BLaER1 treated with 17β-estradiol and CSF1 and Interleukin-3, amounts not matched to agents 10 nM and 100 nM (cell line): ENCODE measurements around the gene STAU1.

Source experiments
- H3K27ac ChIP-seq, 11 experiments: shearing (Covaris generic); formaldehyde crosslinking; 2 replicates each; pipeline ENCODE4 v1.8.1; 2022
- H3K27me3 ChIP-seq, 11 experiments: shearing (Covaris generic); formaldehyde crosslinking; 2 replicates each; pipeline ENCODE4 v1.8.1; 2022
- H3K36me3 ChIP-seq, 11 experiments: shearing (Covaris generic); formaldehyde crosslinking; 2 replicates each; pipeline ENCODE4 v1.8.1; 2022
- H3K4me1 ChIP-seq, 10 experiments: shearing (Covaris generic); formaldehyde crosslinking; 2 replicates each; pipeline ENCODE4 v1.8.1; 2022
- H3K4me2 ChIP-seq, 11 experiments: shearing (Covaris generic); formaldehyde crosslinking; 2 replicates each; pipeline ENCODE4 v1.8.1; 2022
- H3K4me3 ChIP-seq, 10 experiments: shearing (Covaris generic); formaldehyde crosslinking; 2 replicates each; pipeline ENCODE4 v1.8.1; 2022
- H3K9ac ChIP-seq, 11 experiments: shearing (Covaris generic); formaldehyde crosslinking; 2 replicates each; pipeline ENCODE4 v1.8.1; 2022
- H3K9me3 ChIP-seq, 11 experiments: shearing (Covaris generic); formaldehyde crosslinking; replicated peaks in 1 of 11; 2 replicates each; pipeline ENCODE4 v1.8.1; 2022
- H4K20me1 ChIP-seq, 11 experiments: shearing (Covaris generic); formaldehyde crosslinking; 2 replicates each; pipeline ENCODE4 v1.8.1; 2022
- Cebpa-rat ChIP-seq, 11 experiments: shearing (Covaris generic); IDR thresholded peaks; 2 replicates each; pipeline ENCODE4 v1.8.1; 2022

The STAU1 gene

GRCh38 chr20:49133571-49133970 lies 54.6 kb downstream of the STAU1 start:
- Histone ChIP-seq H3K4me1 (no peaks in the 10 kb centered on the region; a peak in 2 of 20 replicates), H3K4me2 (no peak overlapping the region), H4K20me1 (peaks cover 16 to 96% (median 74%) of the 10 kb centered on the region in 11 experiments; a peak in 19 of 22 replicates), H3K36me3 (peaks cover 68 to 100% (median 87%) of the 10 kb centered on the region in 11 experiments), H3K9me3 (no peaks in the 10 kb centered on the region), H3K4me3 (no peak overlapping the region), H3K9ac (peak overlapping the region in 3 of 11 experiments; percentile 3 to 38 (median 5); a peak in 2 of 22 replicates), H3K27me3 (no peaks in the 10 kb centered on the region), H3K27ac (no peak overlapping the region)
- no peak for TF ChIP-seq Cebpa-rat (IDR thresholded peaks at IDR 0.05)

GRCh38 chr20:49132995-49133478 lies 55.1 kb downstream of the STAU1 start:
- Histone ChIP-seq H3K36me3 (peaks cover 68 to 100% (median 87%) of the 10 kb centered on the region in 11 experiments), H3K27ac (no peak overlapping the region), H3K4me3 (no peak overlapping the region), H3K27me3 (no peaks in the 10 kb centered on the region), H3K4me1 (no peaks in the 10 kb centered on the region; a peak in 2 of 20 replicates), H3K9ac (peak overlapping the region in 3 of 11 experiments; percentile 3 to 38 (median 5); a peak in 2 of 22 replicates), H3K4me2 (no peak overlapping the region), H3K9me3 (no peaks in the 10 kb centered on the region), H4K20me1 (peaks cover 16 to 95% (median 70%) of the 10 kb centered on the region in 11 experiments; a peak in 19 of 22 replicates)
- TF ChIP-seq Cebpa-rat (IDR thresholded peaks at IDR 0.05), result no peak

- no peak overlapping the region for H3K4me2 ChIP-seq
- peaks cover 0 to 45% (median 17%) of the 10 kb centered on the region in 11 experiments; a peak in 12 of 22 replicates for H4K20me1 ChIP-seq
- H3K9ac ChIP-seq, result no peak overlapping the region
- H3K9me3 ChIP-seq, result no peaks in the 10 kb centered on the region
- H3K4me3 ChIP-seq, result no peak overlapping the region
- no peaks in the 10 kb centered on the region for H3K4me1 ChIP-seq
- H3K27ac ChIP-seq, result no peak overlapping the region
- H3K27me3 ChIP-seq, result no peaks in the 10 kb centered on the region
- no peak for TF ChIP-seq Cebpa-rat (IDR thresholded peaks at IDR 0.05)
- peaks cover 83 to 100% (median 92%) of the 10 kb centered on the region in 11 experiments for H3K36me3 ChIP-seq
Observed at GRCh38 chr20:49123982-49124381, 64.2 kb downstream of the STAU1 start.

DNA sequence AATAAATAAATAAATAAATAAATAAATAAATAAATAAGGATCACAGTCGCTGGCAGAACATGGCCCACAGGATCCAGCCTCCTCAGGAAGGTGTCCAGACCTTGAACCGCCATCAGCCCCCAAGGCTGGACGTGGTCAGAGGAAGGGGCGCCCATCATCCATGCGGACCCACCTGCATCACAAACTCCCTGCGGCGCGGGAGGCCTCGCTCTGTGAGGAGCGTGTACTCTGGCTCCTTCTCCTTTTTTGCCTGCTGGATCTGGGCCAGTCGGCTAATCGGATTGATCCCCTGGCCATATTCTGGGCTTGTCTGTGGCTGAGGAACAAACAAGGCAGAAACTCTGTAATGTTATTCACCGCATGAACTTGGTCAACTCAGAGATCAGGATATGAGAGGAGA lies 65.2 kb downstream of the STAU1 start:
- TF ChIP-seq Cebpa-rat (IDR thresholded peaks at IDR 0.05), result no peak
- Histone ChIP-seq H3K36me3 (peaks cover 87 to 100% (median 96%) of the 10 kb centered on the region in 11 experiments), H3K27ac (no peak overlapping the region)

DNA sequence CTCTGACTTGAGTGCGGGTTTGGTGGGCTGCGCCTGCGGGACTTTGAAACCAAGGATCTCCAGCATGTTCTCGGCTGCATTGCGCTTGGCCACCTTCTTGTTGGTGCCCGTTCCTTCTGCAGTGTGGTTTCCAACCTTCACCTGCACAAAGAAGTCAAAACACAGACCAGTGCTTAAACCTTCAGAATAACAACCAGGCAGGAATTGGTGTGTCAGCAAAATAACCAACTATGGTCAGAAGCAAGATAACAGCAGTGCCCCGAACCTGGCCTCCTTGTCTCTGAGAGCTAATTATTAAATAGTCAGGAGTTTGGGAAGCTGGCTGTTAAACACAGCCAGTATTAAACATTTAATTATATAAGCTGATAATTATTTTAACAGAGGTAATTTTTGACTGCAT lies 68.1 kb downstream of the STAU1 start:
- H3K27ac ChIP-seq, result no peak overlapping the region
- peaks cover 98 to 100% (median 99%) of the 10 kb centered on the region in 11 experiments for H3K36me3 ChIP-seq
- H3K4me2 ChIP-seq, result no peak overlapping the region
- TF ChIP-seq Cebpa-rat (IDR thresholded peaks at IDR 0.05), result no peak
- H3K27me3 ChIP-seq, result no peaks in the 10 kb centered on the region
- H3K4me1 ChIP-seq, result no peaks in the 10 kb centered on the region
- H3K9ac ChIP-seq, result no peak overlapping the region
- H3K9me3 ChIP-seq, result no peaks in the 10 kb centered on the region
- peaks cover 0 to 74% (median 35%) of the 10 kb centered on the region in 11 experiments; a peak in 15 of 22 replicates for H4K20me1 ChIP-seq
- H3K4me3 ChIP-seq, result no peak overlapping the region

More for the DNA sequence above, 65.2 kb downstream of the STAU1 start:
- no peak overlapping the region for H3K9ac ChIP-seq
- no peaks in the 10 kb centered on the region for H3K27me3 ChIP-seq
- peaks cover 0 to 50% (median 14%) of the 10 kb centered on the region in 11 experiments; a peak in 13 of 22 replicates for H4K20me1 ChIP-seq
- H3K9me3 ChIP-seq, result no peaks in the 10 kb centered on the region
- H3K4me2 ChIP-seq, result no peak overlapping the region
- no peak overlapping the region for H3K4me3 ChIP-seq
- H3K4me1 ChIP-seq, result no peaks in the 10 kb centered on the region

DNA sequence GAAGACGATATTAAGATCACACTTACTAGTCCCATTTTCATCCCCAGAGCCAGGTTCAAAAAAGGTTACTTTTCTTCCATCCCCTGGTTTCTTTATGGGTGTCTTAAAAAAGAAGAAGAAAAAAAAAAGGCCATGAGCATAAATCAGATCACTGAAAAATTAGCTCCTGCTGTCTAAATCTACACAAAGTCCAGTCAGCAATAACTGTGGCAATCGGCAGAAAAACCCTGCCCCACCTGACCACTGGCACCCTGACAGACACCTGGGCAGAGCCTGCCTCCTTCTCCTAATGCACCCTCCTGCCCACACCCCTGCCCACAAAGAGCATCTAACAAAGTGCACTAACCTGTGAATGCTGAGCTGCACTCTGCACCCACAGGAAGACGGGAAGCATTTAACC lies 69.8 kb downstream of the STAU1 start:
- Histone ChIP-seq H3K36me3 (peaks cover 99 to 100% (median 99%) of the 10 kb centered on the region in 11 experiments), H3K27me3 (no peaks in the 10 kb centered on the region)
- no peak for TF ChIP-seq Cebpa-rat (IDR thresholded peaks at IDR 0.05)

DNA sequence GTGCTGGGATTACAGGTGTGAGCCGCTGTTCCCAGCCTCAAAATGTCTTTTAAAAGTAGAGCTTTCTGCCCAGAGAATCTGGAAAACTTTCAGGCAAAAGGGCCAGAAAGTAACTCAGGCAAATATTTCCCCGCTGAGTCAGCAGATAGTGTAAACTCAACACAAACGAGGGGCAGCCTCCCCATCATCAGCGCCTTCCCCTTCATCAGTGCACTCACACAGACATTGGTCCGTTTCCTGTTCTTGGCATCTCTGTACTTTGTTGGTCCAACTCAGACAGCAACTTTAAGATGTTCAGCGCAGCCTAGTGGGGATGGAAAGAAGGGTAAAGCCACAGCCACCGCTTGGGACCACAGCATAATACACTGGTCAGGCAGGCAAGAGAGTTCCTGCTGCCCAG lies 72.6 kb downstream of the STAU1 start:
- no peaks in the 10 kb centered on the region for H3K27me3 ChIP-seq
- H3K4me3 ChIP-seq, result no peak overlapping the region
- no peak overlapping the region for H3K4me2 ChIP-seq
- H3K9ac ChIP-seq, result no peak overlapping the region
- H4K20me1 ChIP-seq, result peaks cover 6 to 71% (median 27%) of the 10 kb centered on the region in 11 experiments; a peak in 17 of 22 replicates
- H3K27ac ChIP-seq, result no peak overlapping the region
- no peaks in the 10 kb centered on the region for H3K9me3 ChIP-seq
- no peak for TF ChIP-seq Cebpa-rat (IDR thresholded peaks at IDR 0.05)
- no peaks in the 10 kb centered on the region for H3K4me1 ChIP-seq
- peaks cover 81 to 100% (median 95%) of the 10 kb centered on the region in 11 experiments for H3K36me3 ChIP-seq

More for the DNA sequence above, 69.8 kb downstream of the STAU1 start:
- no peak overlapping the region for H3K4me2 ChIP-seq
- no peaks in the 10 kb centered on the region for H3K9me3 ChIP-seq
- H3K27ac ChIP-seq, result no peak overlapping the region
- H3K9ac ChIP-seq, result no peak overlapping the region
- peaks cover 3 to 65% (median 30%) of the 10 kb centered on the region in 11 experiments; a peak in 15 of 22 replicates for H4K20me1 ChIP-seq
- no peaks in the 10 kb centered on the region for H3K4me1 ChIP-seq
- H3K4me3 ChIP-seq, result no peak overlapping the region

- H3K36me3 ChIP-seq, result peaks cover 56 to 87% (median 78%) of the 10 kb centered on the region in 11 experiments
- H3K4me2 ChIP-seq, result no peak overlapping the region
- H3K27me3 ChIP-seq, result no peaks in the 10 kb centered on the region
- no peak overlapping the region for H3K27ac ChIP-seq
- no peak overlapping the region for H3K9ac ChIP-seq
- H4K20me1 ChIP-seq, result peaks cover 0 to 57% (median 24%) of the 10 kb centered on the region in 11 experiments; a peak in 17 of 22 replicates
- H3K4me1 ChIP-seq, result no peaks in the 10 kb centered on the region
- H3K9me3 ChIP-seq, result no peaks in the 10 kb centered on the region; a peak in 1 of 22 replicates
- H3K4me3 ChIP-seq, result no peak overlapping the region
- TF ChIP-seq Cebpa-rat (IDR thresholded peaks at IDR 0.05), result no peak
Observed at GRCh38 chr20:49112596-49113274, 75.4 kb downstream of the STAU1 start.

- no peaks in the 10 kb centered on the region; a peak in 1 of 22 replicates for H3K9me3 ChIP-seq
- H3K4me3 ChIP-seq, result no peak overlapping the region
- H3K27ac ChIP-seq, result no peak overlapping the region
- H3K9ac ChIP-seq, result no peak overlapping the region
- peaks cover 40 to 83% (median 67%) of the 10 kb centered on the region in 11 experiments for H3K36me3 ChIP-seq
- no peak for TF ChIP-seq Cebpa-rat (IDR thresholded peaks at IDR 0.05)
- peaks cover 0 to 40% (median 18%) of the 10 kb centered on the region in 11 experiments; a peak in 13 of 22 replicates for H4K20me1 ChIP-seq
- no peaks in the 10 kb centered on the region for H3K27me3 ChIP-seq
- H3K4me1 ChIP-seq, result no peaks in the 10 kb centered on the region
- H3K4me2 ChIP-seq, result no peak overlapping the region
Observed at GRCh38 chr20:49110767-49111694, 77.1 kb downstream of the STAU1 start.
